Fibroblast of skin of right quadriceps (primary cell): Measurements from ENCODE around the gene DMRT2.

Source experiments
- DNase-seq: peaks from one replicate; pipeline ENCODE4 v3.0.0-alpha.2; 2013

The DMRT2 gene

DNA sequence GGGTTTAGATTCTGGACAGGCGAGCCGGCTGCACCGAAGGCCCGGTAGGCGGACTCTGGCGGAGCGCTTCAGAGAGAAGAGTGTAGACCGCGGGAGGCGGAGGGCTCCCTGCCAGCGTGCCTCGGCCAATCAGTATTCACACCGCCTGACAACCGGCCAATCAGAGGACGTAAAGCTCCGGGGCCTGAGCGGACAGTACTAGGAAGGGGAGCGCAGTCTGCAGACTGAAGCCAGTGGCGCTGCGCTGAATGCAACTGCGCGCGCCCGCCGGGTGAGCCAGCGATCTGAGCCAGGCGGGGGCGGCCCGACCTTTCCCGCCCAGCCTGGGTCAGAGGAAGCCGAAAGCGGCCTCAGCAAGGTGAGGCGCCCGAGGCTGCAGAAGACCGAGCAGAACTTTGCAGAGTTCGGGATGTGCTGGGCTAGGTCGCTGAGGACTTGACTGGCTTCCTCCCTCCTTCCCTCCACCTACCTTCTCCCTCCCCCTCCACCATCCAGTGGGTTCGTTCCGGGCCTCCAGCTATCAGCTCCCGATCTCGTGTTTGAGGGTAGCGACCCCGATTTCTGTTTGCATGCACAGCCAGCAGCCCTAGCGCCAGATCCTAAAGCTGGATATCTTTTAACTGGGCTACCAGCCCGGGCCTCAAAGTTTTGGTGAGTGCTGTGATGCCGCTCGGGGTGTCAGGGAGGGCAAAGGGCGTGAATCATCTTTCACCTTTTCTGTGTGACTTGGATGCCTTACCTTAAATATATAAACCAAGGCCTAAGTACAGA lies at the start of gene DMRT2:
DMRT2 (plus strand) TSS at position 233 of the 771 bp plus-strand sequence. CDS start 1,257 bp downstream, outside the sequence.
- peak; percentile 88 for DNase-seq

DNA sequence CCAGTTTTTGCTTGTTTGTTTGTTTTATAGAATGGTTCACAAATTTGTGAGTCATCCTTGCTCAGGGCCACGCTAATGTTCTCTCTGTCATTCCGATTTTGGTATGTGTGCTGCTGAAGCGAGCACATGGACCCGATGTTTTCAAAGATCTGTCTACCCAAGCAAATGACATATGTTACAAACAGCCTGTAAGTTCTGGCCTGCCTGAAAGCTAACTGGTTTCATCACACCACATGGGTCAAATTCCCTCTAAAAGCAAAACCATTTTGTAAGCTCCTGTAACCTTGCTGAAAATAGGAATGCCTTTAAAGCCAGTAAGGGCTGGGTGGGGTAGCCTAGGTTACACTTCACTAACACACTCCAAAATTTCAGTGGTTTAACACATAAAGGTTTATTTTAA lies 48.3 kb upstream of the DMRT2 start:
- no peak for DNase-seq

DNA sequence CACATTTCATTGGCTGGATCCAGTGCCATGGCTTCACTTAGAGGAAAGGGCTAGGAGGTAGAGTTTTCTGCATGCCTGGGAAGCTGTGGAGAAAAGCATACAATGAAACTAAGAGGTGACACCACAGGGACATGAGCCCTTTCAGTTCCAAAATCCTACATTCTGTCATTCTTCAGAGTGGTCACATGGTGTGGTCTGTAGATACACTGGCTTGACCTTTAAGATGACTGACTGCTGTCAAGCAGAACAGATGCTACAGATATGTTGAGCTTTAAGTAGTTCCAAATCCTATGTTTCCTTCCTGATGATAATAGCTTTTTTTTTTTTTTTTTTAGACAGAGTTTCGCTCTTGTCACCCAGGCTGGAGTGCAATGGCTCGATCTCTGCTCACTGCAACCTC lies 47.5 kb upstream of the DMRT2 start:
- no peak for DNase-seq

DNA sequence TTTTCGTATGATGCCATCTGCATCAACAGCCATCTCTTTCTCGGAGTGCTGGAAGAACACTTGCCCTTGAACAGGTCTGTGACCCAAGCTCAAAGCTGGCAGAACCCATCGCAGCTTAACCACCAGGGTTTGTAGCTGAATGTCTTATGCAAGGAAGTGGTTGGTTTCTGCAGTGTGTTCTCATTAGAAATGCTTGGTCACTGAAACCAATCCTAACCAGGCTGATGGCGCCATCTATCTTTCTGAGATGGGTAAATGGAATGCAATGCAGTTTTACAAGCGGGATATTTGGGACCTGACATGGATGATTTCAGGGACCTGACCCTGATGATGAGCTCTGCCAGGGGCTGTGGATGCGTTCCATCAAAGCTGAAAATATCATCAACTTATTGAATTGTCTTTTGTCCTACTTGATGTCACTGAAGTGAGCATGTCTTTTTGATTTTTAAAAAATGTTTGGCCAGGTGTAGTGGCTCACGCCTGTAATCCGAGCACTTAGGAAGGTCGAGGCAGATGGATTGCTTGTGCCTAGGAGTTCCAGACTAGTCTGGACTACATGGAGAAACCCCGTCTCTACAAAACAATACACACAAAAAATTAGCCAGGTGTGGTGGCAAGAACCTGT lies 45.0 kb upstream of the DMRT2 start:
- DNase-seq: peak; percentile 53

DNA sequence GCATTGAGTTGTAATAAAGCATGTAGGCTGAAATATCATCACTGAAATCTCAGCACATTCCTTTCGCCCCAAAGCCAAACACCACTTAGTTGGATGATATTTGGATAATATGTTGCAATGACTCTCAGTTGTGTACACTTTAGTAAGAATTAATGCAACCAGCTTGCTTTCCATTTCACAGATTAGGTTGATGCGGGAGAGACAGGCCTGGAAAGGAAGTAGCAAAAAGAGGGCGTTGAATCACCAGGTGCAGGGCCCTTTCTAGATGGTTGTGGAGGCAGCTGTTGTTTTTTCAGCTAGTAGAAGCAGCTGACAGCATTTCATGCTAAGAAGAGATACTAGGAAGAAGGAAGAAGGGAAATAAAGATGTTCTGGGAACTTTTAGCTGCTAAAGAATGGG lies 42.8 kb upstream of the DMRT2 start:
- DNase-seq: no peak

DNA sequence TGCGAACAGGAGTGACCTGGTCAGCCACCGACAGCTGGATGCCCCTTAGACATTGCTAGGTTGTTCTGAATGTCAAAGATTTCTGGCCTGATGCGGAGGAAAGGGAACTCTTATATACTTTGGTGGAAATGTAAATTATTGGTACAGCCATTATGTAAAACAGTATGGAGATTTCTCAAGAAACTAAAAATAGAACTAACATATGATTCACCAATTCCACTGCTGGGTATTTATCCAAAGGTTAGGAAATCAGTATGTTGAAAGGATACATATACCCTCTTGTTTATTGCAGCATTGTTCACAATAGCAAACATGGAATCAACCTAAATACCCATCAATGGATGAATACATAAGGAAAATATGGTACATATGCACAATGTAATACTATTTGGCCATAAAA lies 41.9 kb upstream of the DMRT2 start:
- peak; percentile 33 for DNase-seq

DNA sequence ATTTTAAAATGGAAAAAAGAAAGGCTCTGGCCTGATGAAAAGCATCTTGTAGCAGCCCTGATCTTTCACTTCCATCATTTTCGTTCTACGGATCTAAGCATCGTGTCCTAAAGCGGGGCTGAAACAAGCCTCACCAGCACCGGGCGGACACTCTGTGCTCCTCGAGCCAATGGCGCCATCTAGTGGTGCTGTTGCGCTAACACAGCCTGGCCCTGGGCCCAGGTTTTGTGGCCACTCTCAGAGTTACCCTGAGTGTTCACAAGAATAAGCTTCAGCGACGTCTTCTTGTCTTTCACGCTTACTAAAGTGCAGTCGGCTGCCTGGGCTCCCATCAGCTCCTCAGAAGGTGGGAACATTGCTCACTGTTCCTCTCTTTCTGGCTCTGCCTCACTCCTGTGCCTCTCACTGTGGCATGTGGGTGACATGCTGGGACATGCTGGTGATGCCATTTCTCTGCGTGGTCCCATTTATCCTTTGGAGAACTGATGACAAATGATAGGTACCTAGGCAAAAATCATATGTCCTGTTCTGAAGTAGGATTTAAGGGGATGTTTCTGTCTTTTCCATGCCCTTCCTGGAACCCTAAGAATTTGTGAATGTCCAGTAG lies 41.0 kb upstream of the DMRT2 start:
- DNase-seq: peak; percentile 69

DNA sequence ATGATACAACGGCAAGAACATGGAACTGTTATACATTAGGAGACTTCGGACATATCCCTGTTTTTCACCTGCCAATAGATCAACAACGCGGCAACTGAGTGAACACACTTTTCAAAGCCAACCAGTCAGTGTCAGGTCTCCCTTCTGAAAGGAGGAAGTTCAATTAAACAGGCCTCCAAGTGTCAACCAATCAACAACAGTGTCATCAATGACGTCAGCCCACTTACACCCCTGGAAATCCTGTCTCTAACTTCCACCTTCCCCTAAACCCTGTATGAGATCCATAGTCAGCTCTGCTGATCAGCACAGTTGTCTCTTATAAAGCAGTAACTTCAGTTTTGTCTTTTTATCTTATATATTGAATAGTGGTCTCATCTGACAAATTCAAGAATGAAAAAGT lies 37.1 kb upstream of the DMRT2 start:
- no peak for DNase-seq

DNA sequence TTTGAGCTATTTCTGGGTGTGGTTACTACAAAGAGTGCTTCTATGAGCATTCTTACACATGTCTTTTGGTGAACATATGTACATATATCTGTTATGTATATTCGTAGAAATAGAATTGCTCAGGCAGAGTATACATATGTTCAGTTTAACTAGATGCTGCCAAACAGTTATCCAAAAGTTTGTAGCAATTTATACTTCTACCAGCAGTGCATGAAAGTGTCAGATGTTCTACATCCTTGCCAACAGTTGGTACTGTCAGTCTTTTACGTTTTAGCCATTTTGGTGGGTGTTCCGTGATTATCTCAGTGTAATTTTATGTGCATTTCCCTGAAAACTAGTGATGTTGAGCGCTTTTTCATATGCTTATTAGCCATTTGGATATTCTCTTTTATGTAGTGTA lies 35.9 kb upstream of the DMRT2 start:
- DNase-seq: no peak

DNA sequence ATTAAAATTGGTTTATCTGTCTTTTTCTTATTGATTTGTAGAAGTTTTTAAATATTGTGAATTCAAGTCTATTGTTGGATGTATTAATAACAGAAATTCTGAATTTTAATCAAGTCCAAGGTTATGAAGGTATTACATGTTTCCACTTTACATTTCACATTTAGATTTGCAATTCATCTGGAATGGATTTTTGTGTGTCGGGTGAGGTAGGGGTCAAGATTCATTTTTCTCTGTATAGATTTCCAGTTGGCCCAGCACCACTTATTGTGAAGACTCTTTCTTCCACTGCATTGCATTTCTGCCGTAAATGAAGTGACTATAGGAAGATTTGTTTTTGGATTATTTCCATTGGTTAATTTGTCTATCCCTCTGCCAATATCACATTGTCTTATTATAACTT lies 35.5 kb upstream of the DMRT2 start:
- DNase-seq: no peak

DNA sequence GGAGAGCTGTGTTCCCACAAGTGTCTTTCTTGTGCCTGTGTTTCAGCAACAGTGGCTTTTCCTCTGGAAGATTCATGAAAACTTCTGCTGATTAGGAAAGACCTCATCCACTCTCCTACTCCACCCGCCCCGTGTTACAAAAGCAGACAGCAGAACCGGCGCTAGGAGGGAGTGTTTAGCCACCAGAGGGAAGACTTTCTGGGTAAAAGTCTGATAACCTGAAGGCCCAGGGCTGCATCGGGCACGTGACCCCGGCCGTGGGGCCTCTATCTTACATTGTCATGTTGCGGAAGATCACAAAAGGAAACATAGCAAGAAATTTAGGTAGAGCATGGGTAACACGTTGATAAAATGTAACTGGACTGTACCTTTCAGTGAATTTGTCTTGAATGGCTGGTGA lies 32.0 kb upstream of the DMRT2 start:
- DNase-seq: no peak

DNA sequence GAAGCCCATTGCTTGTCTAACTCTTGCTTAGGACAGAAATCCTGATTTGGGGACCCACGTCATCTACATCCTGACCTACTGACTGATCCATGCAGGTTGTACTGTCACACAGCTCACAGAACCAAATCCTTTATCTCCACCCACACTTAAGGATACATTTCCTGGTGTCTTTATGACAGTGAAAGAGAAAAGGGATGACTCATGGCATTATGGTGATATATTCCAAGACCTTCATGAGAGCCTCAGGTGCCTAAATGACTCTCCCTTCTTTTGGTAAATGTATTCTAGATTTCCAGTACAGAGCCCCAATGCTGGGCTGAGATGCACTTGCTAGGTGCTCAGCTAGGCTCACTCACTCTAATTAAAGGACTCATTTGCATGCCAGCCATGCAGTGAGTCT lies 26.0 kb upstream of the DMRT2 start:
- DNase-seq: no peak

DNA sequence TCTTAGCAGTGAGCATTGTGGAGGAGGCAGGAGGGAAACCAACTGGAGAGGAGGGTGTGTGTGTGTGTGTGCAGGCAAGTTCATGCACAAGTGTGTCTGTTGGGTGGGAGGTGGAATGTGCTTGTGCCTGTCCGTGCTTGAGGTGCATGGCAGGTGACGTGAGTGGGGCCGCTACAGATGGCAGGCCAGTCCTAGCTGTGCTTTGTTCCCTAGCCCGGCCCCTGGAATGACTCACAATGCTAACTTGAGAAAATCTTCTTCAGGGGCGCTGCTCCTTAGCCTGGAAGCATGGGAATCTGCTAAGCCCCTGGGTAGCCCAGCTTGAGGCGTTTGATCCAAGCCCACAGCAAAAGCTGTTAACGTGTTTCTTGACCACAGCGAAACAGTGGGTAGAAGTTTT lies 25.0 kb upstream of the DMRT2 start:
- DNase-seq: no peak

DNA sequence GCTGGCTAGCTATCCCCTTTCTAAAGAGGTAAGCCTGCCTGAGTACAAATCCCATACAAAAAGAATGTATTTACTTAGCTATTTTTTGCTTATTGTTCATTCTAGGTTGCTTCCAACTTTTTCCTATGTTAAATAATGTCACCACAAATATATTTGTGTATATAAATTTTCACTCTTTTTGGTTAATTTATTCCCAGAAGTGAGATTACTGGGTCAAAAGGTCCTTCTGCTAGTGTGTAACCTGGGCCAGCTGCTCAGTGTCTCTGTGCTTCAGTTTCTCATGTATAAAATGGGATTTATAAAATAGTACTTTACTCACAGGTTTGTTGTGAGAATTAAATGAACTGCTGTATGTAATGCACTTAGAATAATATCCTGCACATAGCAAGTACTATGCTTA lies 23.9 kb upstream of the DMRT2 start:
- DNase-seq: no peak

DNA sequence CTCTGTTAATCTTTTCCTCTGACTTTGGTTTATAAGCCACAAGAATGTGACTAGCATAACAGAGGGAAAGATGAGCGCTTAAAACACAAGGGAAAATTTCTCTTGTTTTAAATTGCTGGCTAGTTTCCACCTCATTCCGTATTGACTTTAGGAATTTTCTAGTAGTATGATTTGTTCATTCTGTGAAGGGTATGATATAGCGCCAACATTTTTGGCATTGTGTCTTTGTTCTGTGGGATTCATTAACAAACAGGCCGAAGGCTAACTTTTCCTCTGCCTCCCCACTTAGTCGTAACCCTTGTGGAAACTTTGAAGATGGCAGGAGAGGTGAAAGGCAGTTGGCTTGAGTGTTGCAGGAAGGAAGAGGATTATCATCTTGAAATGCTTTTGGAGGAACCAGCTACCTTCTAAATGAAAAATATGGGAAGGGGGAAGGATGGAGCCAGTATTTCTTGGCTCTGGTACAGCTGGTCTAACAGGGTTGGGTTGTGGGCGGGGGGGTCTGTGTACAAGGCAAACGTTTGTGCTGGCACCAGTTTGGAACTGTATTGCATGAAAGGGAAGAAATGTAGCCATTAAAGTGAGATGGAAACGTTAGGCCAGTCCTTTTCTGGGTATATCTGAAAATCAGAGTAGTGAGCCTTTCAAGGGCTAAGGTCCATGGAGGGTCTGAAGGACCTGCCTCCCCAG lies 21.5 kb upstream of the DMRT2 start:
- no peak for DNase-seq

DNA sequence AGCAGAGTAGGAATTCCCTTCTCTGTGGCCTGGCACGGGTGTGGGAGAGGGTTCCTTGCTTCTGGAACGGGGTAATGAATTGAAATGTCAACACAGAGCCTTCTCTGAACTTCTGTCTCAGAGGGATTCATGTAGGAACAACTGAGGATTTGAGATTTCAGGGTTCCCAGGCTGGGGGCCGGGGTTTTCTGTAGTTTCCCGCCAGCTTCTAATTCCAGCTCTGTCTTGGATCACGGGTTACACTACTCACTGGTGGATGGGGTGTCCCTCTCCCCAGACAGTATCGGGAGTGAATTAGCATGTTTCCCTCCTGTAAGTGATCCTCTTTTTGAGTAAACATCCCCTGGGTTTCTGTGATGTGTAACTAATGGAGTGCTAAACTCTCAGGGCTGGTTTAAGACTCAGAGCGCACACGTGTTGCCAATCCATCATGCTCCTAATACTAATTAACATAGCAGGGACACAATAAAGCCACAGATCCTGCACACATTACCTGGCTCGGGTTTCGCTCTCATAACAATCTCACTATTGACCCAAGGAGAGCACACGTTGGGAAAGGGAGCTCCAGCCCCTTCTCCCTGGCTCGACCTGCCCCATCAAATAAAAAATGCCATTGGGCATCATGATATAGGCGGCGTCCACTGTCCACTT lies 18.1 kb upstream of the DMRT2 start:
- DNase-seq: no peak

DNA sequence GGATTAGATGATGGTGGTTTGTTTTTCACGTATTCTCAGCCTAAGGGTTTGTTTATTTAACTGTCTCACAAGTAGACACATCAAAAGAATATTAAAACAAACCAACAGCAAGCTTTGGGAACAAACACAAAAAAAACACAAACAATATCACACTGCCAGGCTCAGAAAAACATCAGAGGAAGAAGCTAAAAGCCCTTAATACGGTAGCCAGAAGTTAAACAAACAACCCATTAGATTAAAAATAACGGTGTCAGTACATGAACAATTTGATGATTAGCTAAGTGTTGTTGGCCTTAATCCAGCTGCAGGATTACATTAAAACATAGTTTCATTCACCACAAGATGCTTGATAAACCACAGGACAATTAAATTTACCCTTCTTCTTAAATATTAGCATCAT lies 15.9 kb upstream of the DMRT2 start:
- no peak for DNase-seq

DNA sequence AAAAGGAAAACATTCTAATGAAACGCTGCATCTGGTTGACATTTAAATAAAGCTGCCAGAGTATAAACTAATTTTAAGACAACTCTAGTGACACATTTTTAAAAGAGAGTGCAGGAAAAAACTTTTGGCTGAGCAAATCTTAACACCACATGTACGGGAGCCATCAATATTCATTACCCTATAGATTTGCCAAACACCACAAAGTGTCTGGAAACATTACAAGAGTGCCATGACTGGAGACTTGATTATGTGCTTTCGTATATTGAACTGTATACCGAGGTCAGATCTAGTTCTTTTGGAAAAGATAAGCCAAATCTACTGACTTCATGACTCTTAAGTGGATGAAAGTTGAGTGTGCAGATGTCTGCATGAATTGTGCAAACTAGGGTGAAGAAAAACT lies 10.6 kb upstream of the DMRT2 start:
- DNase-seq: no peak

DNA sequence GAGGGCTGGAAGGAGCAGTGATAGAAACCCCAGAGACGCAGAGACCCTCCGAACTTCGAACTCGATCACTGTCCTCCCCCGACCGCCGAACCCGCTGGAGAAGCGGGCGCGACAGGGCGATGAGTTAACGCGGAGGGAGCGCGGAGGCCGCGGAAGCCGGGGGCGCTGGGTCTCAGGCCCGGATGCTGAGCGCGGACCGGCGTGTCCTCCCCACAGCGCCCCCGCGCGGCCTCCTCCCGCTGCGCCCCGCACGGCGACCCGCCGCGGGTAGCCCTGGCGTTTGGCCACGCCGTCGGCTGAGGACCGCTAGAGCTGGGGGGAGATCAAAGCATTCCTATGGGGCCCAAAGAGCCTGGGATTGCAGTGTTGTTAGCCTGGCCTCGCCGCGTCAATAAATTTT lies 7.7 kb upstream of the DMRT2 start:
- DNase-seq: peak; percentile 34

DNA sequence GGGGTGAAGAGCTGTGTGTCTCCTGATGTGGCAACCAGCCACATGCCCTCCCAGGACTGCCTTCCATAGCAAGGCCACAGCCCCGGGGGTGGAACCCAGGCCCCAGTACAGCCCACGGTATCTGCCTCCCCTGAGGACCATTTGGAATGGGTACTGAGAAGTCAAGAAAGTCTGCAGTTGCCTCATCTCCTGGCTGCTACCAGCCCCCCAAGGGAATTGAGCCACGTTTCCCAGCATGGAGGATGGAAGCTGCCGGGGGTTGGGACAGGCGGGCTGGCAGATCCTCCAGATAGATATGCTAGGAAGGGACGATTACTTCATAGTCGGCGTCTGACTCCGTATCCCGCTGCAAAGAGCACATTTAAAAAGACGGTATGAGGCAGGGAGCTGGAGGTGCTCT lies 5.5 kb upstream of the DMRT2 start:
- DNase-seq: no peak

DNA sequence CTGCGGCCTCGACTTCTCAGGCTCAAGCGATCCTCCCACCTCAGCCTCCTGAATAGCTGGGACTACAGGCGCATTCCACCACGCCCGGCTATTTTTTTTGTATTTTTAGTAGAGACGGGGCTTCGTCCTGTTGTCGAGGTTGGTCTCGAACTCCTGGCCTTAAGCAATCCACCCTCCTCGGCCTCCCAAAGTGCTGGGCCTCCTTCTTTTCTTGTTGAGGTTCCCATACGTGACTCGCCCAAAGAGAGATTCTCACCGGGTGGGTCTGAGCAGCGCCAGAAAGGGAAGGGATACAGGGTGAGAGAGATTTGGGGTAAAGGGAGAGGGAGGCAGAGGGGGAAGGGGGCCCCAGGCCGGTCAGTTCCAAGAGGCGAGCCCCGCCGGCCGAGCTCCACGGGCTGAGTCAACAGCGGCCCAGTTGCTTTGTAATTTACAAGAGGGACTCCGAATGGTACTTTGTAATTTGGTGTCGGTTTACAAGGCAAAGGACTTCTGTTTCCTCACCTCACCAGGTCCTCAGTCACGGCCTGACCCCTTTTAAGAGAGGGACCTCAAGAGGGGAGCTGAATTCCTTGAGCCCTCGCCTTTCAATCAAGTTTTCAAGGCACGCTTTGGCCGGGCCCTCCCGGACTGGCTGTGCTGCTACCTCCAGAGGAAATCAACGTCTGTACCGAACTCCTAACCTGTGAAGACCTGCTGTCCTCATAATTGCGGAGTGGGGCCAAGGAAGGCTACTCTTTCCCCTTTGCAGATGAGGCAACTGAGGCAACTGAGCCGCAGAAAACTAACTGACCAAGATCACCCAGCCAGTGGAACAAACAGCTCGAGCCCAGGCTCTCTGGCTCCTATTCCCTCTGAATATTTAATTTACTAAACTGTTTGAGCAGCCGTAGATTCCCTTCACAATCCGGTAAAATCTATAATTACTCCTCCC lies 3.3 kb upstream of the DMRT2 start:
- no peak for DNase-seq

DNA sequence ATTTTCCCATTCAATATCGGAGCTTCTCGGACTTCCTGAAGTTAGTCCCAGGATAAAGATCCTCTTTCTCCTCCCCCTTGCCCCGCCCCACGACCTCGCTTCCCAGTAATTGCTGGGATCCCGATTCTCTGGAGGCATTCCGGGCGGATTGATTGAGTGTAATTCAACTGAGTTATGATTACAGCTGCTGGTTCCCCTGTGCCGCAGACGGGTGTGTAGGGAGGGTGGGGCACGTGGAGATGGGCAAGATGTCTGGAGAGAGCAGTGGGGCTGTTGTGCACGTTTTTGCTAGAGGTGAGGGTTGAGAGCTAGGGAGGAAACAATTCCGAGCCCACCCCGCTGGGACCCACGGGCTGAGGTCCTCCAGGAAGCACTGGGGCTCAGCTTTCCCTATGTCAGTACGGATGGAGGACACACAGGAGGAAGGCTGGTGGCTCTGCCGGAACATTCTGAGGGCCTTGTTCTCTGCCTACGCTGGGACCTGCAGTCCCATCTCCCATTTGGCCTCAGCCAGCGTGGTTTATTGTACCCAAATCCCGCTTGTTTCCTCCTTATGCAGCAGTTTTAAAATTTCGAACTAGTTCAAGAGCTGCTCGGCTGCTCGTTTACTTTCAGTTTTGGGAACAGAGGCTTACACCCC lies 2.4 kb upstream of the DMRT2 start:
- no peak for DNase-seq
